Small intestine (tissue), 7 donors: ENCODE results near the gene STAC2. TPM values are rescaled to one million over a fixed set of nuclear protein-coding genes. Genes with fewer than 3 reads are reported as not detected.

ENCODE experiments used
- DNase-seq, 2 donors: peaks; one replicate each; pipeline versions ENCODE4 v3.0.0 to v3.0.0-alpha.2; 2013
- FAIRE-seq: peaks from 2 replicates; lab custom pipeline; 2012; peaks lifted over from hg19 to GRCh38; lab: Jason Lieb, UNC
- H3K27ac ChIP-seq, 3 donors: one replicate each; pipeline ENCODE4 v1.5.1; 2013; ENCODE audit warnings: low read length in 2 of 3, mild to moderate bottlenecking in 2 of 3, control low read depth in 1 of 3, inconsistent platforms in 1 of 3, low read depth in 1 of 3, moderate library complexity in 1 of 3
- H3K27me3 ChIP-seq, 3 donors: one replicate each; pipeline ENCODE4 v1.6.1; 2013; ENCODE audit warnings: low read length in 3 of 3, inconsistent platforms in 1 of 3; ENCODE audit not compliant: control insufficient read depth in 3 of 3, insufficient read depth in 3 of 3
- H3K36me3 ChIP-seq, 3 donors: one replicate each; pipeline ENCODE4 v1.6.1; 2013; ENCODE audit warnings: low read length in 3 of 3, inconsistent platforms in 1 of 3, low read depth in 1 of 3, mild to moderate bottlenecking in 1 of 3, moderate library complexity in 1 of 3; ENCODE audit not compliant: control insufficient read depth in 3 of 3, insufficient read depth in 2 of 3
- H3K4me1 ChIP-seq, 3 donors: one replicate each; pipeline ENCODE4 v1.6.1; 2013; ENCODE audit warnings: low read length in 2 of 3, inconsistent platforms in 1 of 3, low read depth in 1 of 3, mild to moderate bottlenecking in 1 of 3, moderate library complexity in 1 of 3; ENCODE audit not compliant: control insufficient read depth in 3 of 3, insufficient read depth in 2 of 3
- H3K4me3 ChIP-seq, 3 donors: one replicate each; pipeline ENCODE4 v1.5.1; 2013; ENCODE audit warnings: low read length in 3 of 3, control low read depth in 1 of 3, inconsistent platforms in 1 of 3, low read depth in 1 of 3, mild to moderate bottlenecking in 1 of 3, moderate library complexity in 1 of 3
- H3K9me3 ChIP-seq, 2 donors: one replicate each; pipeline ENCODE4 v1.6.1; 2013; ENCODE audit warnings: low read depth in 1 of 2, low read length in 1 of 2; ENCODE audit not compliant: control insufficient read depth in 2 of 2, insufficient read depth in 1 of 2
- WGBS, 3 donors: extraction: QIAGEN DNeasy Blood & Tissue Kit; methylation state at CpG; one replicate each; pipeline ENCODE4 v1.1.7; 2013; 5-methylcytosine and 5-hydroxymethylcytosine counted together
- polyA plus RNA-seq, 4 donors: library from polyadenylated mRNA; stranded (reverse) in 3 of 4; unstranded in 1 of 4; fragments of 200-250 nt in 3 of 4; fragments of 120-200 nt in 1 of 4; gene quantifications; one replicate each; pipeline versions ENCODE4 v1.2.1 to v1.2.3, GENCODE V29; 2013
- donor health status: healthy with polysubstance abuse.
- donor health status: control.
- donor health status: control.
- donor health status: Bipolar disorder and iron deficiency.
- donor health status: healthy.

STAC2 gene
- polyA plus RNA-seq, 4 donors = 0.31 to 0.64 TPM; not detected in 2

DNA sequence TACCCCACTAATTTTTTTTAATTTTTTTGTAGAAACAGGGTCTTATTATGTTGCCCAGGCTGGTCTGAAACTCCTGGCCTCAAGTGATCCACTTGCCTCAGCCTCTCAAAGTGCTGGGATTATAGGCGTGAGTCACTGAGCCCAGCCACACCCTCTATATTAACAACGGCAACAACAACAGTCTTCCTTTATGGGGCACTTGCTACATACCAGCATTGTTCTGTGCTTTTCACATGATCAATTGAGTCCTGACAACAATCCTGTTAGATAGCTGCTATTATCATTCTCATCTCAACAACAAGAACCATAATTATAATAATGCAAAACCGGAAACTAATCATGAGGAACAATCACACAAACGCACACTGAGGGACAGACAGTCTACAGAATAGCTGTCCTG lies 47.2 kb downstream of the STAC2 start:
- peaks cover 0 to 27% (median 0%) of the 10 kb centered on the region in 3 donors for H3K36me3 ChIP-seq
- no peaks in the 10 kb centered on the region for H3K9me3 ChIP-seq
- no peaks in the 10 kb centered on the region for H3K27me3 ChIP-seq
- no peak overlapping the region for H3K4me3 ChIP-seq
- WGBS, 3 donors = 13 to 52% (median 33%) methylated on average over 4 of the region's 4 CpGs
- peaks cover 0 to 8% (median 0%) of the 10 kb centered on the region in 3 donors for H3K4me1 ChIP-seq
- peak overlapping the region in 1 of 3 donors; percentile 8 for H3K27ac ChIP-seq
- DNase-seq = peak; percentile 52 to 71
- FAIRE-seq = no peak

DNA sequence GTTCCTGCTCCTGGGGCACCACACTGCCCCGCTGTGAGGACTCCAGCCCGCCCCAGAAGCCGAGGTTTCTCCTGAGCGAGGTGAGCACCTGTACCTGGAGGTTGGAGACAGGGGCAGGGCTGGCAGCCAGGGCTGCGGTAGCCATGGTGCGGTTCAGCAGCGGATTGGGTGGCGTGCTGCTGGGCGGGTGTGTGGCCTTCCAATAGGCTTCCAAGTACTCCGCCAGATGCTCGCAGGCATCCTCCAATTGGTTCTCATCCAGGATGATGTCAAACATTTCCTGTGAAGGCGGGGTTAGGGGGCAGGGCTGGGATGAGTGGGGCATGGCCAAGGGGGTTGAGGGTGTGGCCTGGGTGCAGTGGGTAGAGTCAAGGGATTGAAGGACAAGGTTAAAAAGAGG lies 48.5 kb downstream of the STAC2 start:
- Histone ChIP-seq H3K27ac (no peak overlapping the region), H3K27me3 (peaks cover 0 to 2% (median 0%) of the 10 kb centered on the region in 3 donors), H3K36me3 (peaks cover 0 to 22% (median 0%) of the 10 kb centered on the region in 3 donors), H3K4me3 (no peak overlapping the region), H3K9me3 (no peaks in the 10 kb centered on the region), H3K4me1 (peaks cover 0 to 8% (median 0%) of the 10 kb centered on the region in 3 donors)
- FAIRE-seq (no peak), DNase-seq (no peak)
- 93 to 97% (median 96%) methylated on average over 12 of the region's 12 CpGs for WGBS, 3 donors

DNA sequence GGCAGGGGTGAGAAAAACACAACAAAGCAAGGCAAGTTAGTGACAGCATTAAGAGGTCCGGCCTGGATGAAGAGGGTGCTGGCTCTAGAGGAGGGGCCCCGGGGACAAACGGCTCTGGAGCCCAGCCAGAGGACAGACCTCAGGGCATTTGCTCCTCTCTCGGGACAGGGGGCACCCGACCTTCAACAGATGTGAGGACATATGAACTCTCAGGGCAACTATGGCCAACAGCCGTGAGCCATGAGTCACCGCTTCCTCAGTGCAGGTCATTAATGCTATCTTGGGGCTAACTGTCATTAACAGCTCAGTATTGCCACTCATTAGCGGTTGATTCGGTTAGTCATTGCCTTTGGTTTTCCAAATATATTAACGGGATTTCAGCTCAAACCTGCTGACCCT lies 50.1 kb downstream of the STAC2 start:
- Histone ChIP-seq H3K36me3 (peaks cover 0 to 19% (median 0%) of the 10 kb centered on the region in 3 donors), H3K27me3 (peaks cover 0 to 2% (median 0%) of the 10 kb centered on the region in 3 donors), H3K4me3 (no peak overlapping the region), H3K4me1 (peaks cover 0 to 8% (median 0%) of the 10 kb centered on the region in 3 donors), H3K9me3 (no peaks in the 10 kb centered on the region), H3K27ac (no peak overlapping the region)
- DNase-seq (peak in 1 of 2 donors; percentile 86), FAIRE-seq (no peak)
- 15 to 58% (median 40%) methylated on average over 10 of the region's 10 CpGs for WGBS, 3 donors

DNA sequence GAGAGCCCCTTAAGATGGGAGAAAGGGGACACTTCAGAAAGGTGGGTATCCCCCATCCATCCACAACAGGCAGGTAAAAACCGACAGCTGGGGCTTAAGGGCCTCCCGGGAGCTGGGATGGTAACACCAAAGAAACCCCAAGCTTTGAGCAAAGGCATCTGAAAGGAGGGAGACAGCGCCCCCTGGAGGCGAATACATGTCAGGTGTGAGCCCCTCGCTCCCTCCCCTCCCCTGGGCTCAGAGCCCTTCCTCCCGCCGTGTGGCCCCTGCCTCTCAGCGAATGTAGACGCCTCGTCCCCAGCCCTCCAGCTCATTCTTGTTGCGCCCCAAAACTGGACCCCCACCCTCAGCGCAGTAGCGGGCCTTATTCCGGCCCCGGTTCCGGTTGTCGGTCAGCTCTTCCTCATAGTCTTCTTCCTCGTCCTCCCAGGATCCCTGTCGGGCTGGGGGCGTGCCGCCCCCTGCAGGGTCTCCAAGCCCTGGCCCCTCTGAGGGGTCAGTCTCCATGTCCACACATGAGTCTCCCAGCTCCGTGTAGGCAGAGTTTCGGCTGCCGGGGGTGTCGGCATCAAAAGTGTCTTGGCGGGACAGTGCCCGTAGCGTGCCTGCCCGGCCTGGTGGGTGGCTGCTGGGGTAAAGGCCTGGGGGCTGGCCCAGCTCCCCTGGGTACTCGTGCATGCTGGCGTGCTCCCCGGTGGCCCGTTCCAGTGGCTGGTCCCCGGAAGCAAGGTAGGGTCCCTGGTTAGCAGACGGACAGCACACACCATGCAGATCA lies 50.6 kb downstream of the STAC2 start:
- peak; percentile 56 to 78 for DNase-seq
- H3K9me3 ChIP-seq = no peaks in the 10 kb centered on the region
- no peak overlapping the region for H3K27ac ChIP-seq
- no peak for FAIRE-seq
- WGBS, 3 donors = 37 to 51% (median 43%) methylated on average over 34 to 35 of the region's 35 CpGs
- H3K4me3 ChIP-seq = no peak overlapping the region
- H3K36me3 ChIP-seq = peaks cover 0 to 19% (median 0%) of the 10 kb centered on the region in 3 donors
- peaks cover 0 to 2% (median 0%) of the 10 kb centered on the region in 3 donors for H3K27me3 ChIP-seq
- H3K4me1 ChIP-seq = peaks cover 0 to 8% (median 0%) of the 10 kb centered on the region in 3 donors

DNA sequence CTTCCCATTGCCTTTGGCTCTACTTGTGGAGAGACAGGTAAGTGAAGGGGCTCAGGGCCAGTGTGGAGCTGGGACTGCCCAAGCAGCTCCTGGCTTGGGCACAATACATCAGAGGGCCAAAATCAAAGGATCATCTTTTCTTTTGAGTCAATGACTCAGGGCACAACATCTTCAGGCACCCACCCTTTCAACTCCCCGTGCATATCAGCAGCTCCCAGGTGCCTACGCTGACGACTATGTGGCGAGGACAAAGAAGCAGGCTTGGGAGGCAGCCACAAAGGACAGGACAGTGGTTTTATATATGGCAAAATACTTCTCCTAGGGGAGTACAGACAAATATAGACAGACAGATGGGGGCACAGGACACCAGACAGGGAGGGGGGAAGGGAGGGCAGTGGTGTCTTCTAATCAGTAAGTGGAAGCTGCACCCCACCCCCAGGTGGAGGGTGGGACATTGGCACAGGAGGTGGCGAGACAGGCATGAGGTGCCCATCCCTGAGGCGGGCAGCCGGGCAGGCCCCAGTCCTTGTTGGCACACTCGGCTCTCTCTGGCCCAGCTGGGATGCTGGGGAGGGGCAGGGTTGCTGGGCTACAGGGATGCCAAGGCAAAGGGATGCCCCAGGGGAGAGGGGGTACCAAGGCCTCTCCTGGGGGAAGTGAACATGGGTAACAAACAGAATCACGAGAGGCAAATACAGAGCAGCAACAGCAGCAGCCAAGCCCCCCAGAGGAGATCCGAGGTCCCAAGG lies 52.0 kb downstream of the STAC2 start:
- H3K9me3 ChIP-seq = no peaks in the 10 kb centered on the region
- FAIRE-seq (no peak), DNase-seq (no peak)
- no peak overlapping the region for H3K4me3 ChIP-seq
- H3K27ac ChIP-seq = no peak overlapping the region
- peaks cover 0 to 8% (median 0%) of the 10 kb centered on the region in 3 donors for H3K4me1 ChIP-seq
- WGBS, 3 donors = 53 to 63% (median 58%) methylated on average over 10 of the region's 10 CpGs
- peaks cover 0 to 6% (median 0%) of the 10 kb centered on the region in 3 donors for H3K27me3 ChIP-seq
- peaks cover 0 to 19% (median 0%) of the 10 kb centered on the region in 3 donors for H3K36me3 ChIP-seq

DNA sequence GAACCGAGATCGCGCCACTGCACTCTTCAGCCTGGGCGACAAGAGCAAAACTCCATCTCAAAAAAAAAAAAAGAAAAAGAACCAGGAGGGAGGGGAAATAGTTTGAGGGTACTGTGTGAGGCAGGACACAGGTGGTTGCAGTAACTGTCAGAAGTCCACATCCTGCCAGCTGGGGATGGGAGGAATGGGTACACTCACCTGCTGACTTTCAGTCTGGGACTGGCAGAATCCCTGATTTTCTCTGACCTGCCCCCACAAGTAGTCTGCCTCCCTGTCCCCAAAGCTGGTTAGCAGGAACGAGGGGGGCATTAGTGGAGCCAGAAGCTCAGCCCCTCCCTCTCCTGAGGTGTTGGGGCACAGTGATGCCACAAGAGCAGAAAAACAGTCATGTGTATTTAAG lies 52.7 kb downstream of the STAC2 start:
- H3K9me3 ChIP-seq = no peaks in the 10 kb centered on the region
- peaks cover 0 to 6% (median 0%) of the 10 kb centered on the region in 3 donors for H3K4me1 ChIP-seq
- 60 to 80% (median 71%) methylated on average over 5 of the region's 5 CpGs for WGBS, 3 donors
- H3K4me3 ChIP-seq = no peak overlapping the region
- FAIRE-seq (no peak), DNase-seq (no peak)
- H3K36me3 ChIP-seq = peaks cover 0 to 19% (median 0%) of the 10 kb centered on the region in 3 donors
- H3K27me3 ChIP-seq = peaks cover 0 to 6% (median 0%) of the 10 kb centered on the region in 3 donors
- no peak overlapping the region for H3K27ac ChIP-seq

DNA sequence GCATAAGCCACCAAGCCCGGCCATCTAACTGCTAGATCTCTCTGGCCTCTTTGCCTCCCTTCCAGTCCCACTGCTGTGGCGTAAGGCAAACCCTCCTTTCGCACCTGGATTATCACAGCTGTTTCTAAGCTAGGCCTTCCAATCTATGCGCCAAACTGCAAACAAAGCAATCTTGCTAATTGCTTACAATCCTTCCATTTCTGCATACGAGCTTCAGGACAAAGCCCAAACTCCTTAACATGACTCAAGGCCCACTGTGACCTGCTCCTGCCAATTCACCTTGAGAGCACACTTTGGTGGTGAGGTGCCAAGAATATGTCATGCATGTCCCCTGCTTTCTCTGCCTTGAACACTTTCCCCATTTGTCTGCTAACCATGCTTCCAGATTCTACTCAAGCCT lies 53.8 kb downstream of the STAC2 start:
- peaks cover 0 to 9% (median 0%) of the 10 kb centered on the region in 3 donors for H3K27me3 ChIP-seq
- H3K4me3 ChIP-seq = no peak overlapping the region
- DNase-seq (no peak), FAIRE-seq (no peak)
- no peaks in the 10 kb centered on the region for H3K9me3 ChIP-seq
- peaks cover 0 to 4% (median 0%) of the 10 kb centered on the region in 3 donors for H3K4me1 ChIP-seq
- no peak overlapping the region for H3K27ac ChIP-seq
- 64 to 77% (median 65%) methylated on average over 5 of the region's 5 CpGs for WGBS, 3 donors
- peaks cover 0 to 8% (median 0%) of the 10 kb centered on the region in 3 donors for H3K36me3 ChIP-seq

DNA sequence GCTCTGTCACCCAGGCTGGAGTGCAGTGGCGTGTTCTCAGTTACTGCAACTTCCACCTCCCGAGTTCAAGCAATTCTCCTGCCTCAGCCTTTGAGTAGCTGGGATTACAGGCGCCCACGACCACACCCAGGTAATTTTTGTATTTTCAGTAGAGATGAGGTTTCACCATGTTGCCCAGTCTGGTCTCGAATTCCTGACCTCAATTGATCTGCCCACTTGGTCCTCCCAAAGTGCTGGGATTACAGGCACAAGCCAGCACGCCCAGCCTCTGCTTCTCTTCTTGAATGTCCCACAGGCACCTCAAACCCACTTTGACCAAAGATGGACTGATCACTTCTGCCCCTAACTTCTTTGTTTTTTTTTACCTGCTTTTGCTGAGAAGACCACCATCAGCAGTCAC lies 55.2 kb downstream of the STAC2 start:
- Histone ChIP-seq H3K27me3 (peaks cover 0 to 23% (median 3%) of the 10 kb centered on the region in 3 donors), H3K27ac (no peak overlapping the region), H3K36me3 (peaks cover 0 to 7% (median 0%) of the 10 kb centered on the region in 3 donors), H3K9me3 (no peaks in the 10 kb centered on the region), H3K4me1 (peaks cover 0 to 5% (median 0%) of the 10 kb centered on the region in 3 donors), H3K4me3 (no peak overlapping the region)
- 66 to 72% (median 72%) methylated on average over 6 of the region's 6 CpGs for WGBS, 3 donors
- no peak for FAIRE-seq
- no peak for DNase-seq
